ENCODE measurements around the gene LILRB2. TPM values are rescaled to one million over a fixed set of nuclear protein-coding genes. Genes with fewer than 3 reads are reported as not detected.
"Not testable (repeated sequence)": the region's sequence is repeated elsewhere in the genome, so short reads cannot be mapped to it uniquely, and the experiment has no call there.

LILRB2 gene
- not detected for total RNA-seq
- polyA plus RNA-seq (2013, experiment 1 of 2), result not detected
- polyA plus RNA-seq (2013, experiment 2 of 2), result not detected
- long read RNA-seq, experiment 1, result 0 reads
- long read RNA-seq, experiment 2, result 0 reads
- long read RNA-seq, experiment 3, result 0 reads
- long read RNA-seq, experiment 4, result 0 reads

DNA sequence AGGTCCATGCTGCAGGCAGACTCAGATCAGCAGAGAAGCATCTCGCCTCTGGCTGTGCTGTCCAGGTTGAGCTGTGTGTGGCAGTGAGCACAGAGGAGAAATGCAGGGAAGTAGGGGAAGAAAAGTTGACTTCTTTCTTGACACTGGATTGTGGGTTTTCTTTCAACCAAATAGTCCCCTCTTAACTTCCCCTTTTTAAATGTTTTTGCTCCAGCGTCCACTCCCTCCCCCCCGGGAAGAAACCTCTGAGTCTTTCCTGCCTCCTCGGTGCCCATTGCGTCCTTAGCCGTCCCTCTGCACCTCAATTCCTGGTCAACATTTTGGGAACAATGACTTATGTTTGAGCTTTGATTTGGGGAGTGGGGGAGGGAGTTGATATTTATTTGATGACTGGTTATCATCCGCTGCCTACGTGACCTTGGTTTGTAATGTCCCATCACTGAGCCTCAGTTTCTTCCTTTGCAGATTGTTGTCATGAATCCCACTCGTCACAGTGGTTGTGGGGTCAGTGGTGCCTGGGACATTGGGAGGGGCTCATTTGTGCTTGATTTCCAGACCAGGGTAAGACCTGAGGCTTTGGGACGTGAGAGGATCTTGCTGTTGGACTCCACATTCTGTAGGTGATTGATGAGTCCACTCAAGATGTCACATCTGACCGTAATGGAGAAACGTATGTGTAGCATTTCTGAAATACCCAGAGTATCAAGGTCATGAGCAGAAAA, at the start of gene LILRB2:
Gene LILRB2 (minus strand): TSS at position 104 of the 722 bp plus-strand sequence. CDS start 614 bp downstream, outside the sequence.
- H3K36me3 ChIP-seq (ENCODE audit: control insufficient read depth, insufficient read depth, low read length), result no peaks in the 10 kb centered on the region
- H3K27ac ChIP-seq (ENCODE audit: low read depth, low read length), result no peak within 1 kb of the TSS
- Mint-ChIP-seq H3K4me1 (no peaks in the 10 kb centered on the region), H3K36me3 (ENCODE audit: low read depth) (no peaks in the 10 kb centered on the region), H3K4me3 (no peak within 1 kb of the TSS), H3K27me3 (ENCODE audit: insufficient read depth) (peaks cover 27% of the 10 kb centered on the region), H3K27ac (no peak within 1 kb of the TSS), H3K9me3 (no peaks in the 10 kb centered on the region)
- 84 to 90% methylated on average over 6 to 12 of the region's 12 CpGs for WGBS, 2 experiments (ENCODE audit: insufficient coverage in 1 of 2, insufficient read length in 1 of 2)
- no peak for DNase-seq
- no peaks in the 10 kb centered on the region for H3K9me3 ChIP-seq (ENCODE audit: control insufficient read depth, low read length)
- H3K4me3 ChIP-seq (ENCODE audit: low read length), result no peak within 1 kb of the TSS
- H3K9ac ChIP-seq (ENCODE audit: extremely low read depth, low read length, poor library complexity, severe bottlenecking), result no peak within 1 kb of the TSS
- no peaks in the 10 kb centered on the region for H3K27me3 ChIP-seq (ENCODE audit: control insufficient read depth, insufficient read depth, low read length, poor library complexity, severe bottlenecking)
- H3K4me1 ChIP-seq (ENCODE audit: control insufficient read depth, insufficient read depth, low read length), result no peaks in the 10 kb centered on the region
- TF ChIP-seq CTCF (conservative IDR thresholded peaks at IDR 0.05), result no peak

DNA sequence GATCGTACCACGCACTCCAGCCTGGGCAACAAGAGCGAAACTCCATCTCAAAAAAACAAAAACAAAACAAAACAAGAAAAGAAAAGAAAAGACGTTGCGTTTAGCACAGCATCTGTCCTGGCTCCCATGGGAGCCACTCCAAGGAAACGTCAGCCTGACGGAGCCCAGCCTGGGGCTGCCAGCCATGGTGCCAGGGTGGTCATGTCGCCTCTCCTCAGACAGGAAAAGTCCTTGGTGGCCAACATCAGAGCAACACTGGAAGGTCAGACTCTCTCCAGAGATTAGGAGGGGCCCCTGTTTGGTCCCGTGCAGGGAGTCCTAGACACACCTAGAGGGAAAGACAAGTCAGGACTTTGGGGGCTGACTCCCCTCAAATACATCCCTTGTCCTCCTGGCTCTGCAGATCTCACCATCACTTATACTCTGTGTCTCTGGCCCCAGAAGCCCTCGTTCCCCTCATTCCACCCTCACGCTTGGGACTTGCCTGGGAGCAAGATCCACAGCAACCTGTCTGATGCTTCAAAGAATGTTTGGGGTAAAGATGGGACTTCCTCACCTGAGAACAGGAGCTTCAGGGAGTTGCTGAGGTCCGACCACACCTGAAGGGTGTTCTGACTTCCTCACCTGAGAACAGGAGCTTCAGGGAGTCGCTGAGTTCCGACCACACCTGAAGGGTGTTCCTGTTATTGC, 48.7 kb upstream of the LILRB2 start:
- Histone ChIP-seq H3K4me3 (ENCODE audit: low read length) (no peak overlapping the region), H3K36me3 (ENCODE audit: control insufficient read depth, insufficient read depth, low read length) (no peaks in the 10 kb centered on the region)
- no peak for TF ChIP-seq CTCF (conservative IDR thresholded peaks at IDR 0.05)

GRCh38 chr19:54328781-54329180, 47.9 kb upstream of the LILRB2 start:
- not testable (repeated sequence) for H3K36me3 Mint-ChIP-seq (ENCODE audit: low read depth)

More for the DNA sequence above, 48.7 kb upstream of the LILRB2 start:
- H3K27ac ChIP-seq (ENCODE audit: low read depth, low read length), result no peak overlapping the region
- H3K9ac ChIP-seq (ENCODE audit: extremely low read depth, low read length, poor library complexity, severe bottlenecking), result no peak overlapping the region
- 85 to 89% methylated on average over 8 to 14 of the region's 14 CpGs for WGBS, 2 experiments (ENCODE audit: insufficient coverage in 1 of 2, insufficient read length in 1 of 2)
- Mint-ChIP-seq H3K36me3 (ENCODE audit: low read depth) (no peaks in the 10 kb centered on the region), H3K9me3 (no peaks in the 10 kb centered on the region), H3K27me3 (ENCODE audit: insufficient read depth) (peaks cover 5% of the 10 kb centered on the region), H3K4me3 (no peak overlapping the region), H3K4me1 (no peaks in the 10 kb centered on the region), H3K27ac (no peak overlapping the region)
- no peaks in the 10 kb centered on the region for H3K4me1 ChIP-seq (ENCODE audit: control insufficient read depth, insufficient read depth, low read length)
- no peaks in the 10 kb centered on the region for H3K9me3 ChIP-seq (ENCODE audit: control insufficient read depth, low read length)
- DNase-seq, result no peak
- no peaks in the 10 kb centered on the region for H3K27me3 ChIP-seq (ENCODE audit: control insufficient read depth, insufficient read depth, low read length, poor library complexity, severe bottlenecking)

More at GRCh38 chr19:54328781-54329180, 47.9 kb upstream of the LILRB2 start:
- not testable (repeated sequence) for H3K4me3 Mint-ChIP-seq; H3K27ac ChIP-seq (ENCODE audit: low read depth, low read length); H3K36me3 ChIP-seq (ENCODE audit: control insufficient read depth, insufficient read depth, low read length); H3K4me1 ChIP-seq (ENCODE audit: control insufficient read depth, insufficient read depth, low read length); H3K27me3 Mint-ChIP-seq (ENCODE audit: insufficient read depth); H3K9ac ChIP-seq (ENCODE audit: extremely low read depth, low read length, poor library complexity, severe bottlenecking); H3K27me3 ChIP-seq (ENCODE audit: control insufficient read depth, insufficient read depth, low read length, poor library complexity, severe bottlenecking); H3K9me3 ChIP-seq (ENCODE audit: control insufficient read depth, low read length); H3K9me3 Mint-ChIP-seq; H3K4me3 ChIP-seq (ENCODE audit: low read length); DNase-seq; H3K4me1 Mint-ChIP-seq; H3K27ac Mint-ChIP-seq
- 75 to 85% methylated on average over 2 to 5 of the region's 5 CpGs for WGBS, 2 experiments (ENCODE audit: insufficient coverage in 1 of 2, insufficient read length in 1 of 2)
